Hepatic stellate cell (primary cell): ENCODE data around the gene MIA2.

ENCODE experiments used
- DNase-seq: peaks from one replicate; pipeline ENCODE4 v3.0.0; 2011; ENCODE audit warnings: low spot score

MIA2 gene

DNA sequence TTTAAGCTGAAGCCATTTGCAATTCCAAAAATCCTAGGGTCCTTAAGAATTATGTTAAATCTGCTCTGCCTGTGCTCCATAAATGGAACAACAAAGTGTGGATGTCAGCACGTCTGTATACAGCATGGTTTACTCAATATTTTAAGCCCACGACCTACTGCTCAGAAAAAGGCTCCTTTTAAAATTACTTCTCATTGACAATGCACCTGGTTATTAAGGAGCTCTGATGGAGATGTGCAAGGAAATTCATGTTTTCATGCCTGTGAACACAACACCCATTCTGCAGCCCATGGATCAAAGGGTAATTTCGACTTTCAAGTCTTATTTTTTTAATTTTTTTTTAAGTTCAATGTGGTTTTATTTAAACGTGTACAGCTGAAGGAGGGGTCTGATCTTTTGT is 150.5 kb downstream of the MIA2 start:
- no peak for DNase-seq

DNA sequence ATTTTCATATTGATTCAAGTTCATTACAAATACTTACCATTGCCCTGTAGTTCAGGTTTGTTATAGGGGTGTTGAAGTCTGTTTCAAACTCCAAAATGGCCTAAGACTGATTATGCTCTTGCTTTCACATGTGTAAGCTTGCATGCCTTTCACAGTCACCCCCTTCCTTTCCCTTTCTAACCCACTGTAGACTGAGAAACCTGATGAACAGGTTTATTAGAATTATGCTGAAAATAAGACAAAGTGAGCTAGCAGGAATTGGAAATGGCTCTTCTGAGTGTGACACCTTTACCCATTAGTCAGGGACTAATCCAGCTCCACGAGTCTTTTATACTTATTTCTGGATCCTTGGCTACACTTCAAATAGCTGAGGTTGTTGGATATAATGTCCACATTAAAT is 159.6 kb downstream of the MIA2 start:
- no peak for DNase-seq

DNA sequence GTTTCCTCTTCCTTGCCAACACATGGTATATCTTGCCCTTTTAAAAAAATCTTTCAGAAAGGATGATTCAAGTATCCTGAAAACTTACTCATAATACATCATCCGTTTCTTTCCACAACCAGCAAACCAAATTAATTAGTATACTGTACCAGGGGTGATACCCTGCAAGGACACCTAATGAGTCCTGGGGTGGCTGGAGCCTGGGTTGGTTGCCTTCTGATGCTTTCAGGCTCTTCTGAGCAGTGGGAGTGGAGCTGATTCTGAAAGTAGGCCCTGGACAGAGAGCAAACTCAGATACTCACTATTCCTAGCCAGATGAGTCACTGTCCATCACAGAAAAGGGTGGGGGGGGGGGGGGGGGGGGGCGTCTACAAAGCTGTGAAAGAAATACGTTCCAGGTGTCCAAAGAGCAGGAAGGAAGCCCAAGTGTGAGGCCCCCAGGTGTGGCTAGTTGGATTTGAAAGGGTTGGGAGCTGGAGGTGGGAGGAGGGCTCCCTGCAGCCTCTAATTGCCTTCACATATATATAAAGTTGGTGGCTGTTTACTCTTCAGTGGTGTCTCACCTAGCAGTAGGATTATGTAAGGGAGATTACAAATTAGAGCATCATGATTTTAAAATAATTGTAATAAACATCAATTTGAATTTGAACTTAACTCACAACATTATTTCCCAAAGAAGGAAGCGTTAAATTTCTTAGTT is 162.0 kb downstream of the MIA2 start:
- DNase-seq: peak; percentile 11

DNA sequence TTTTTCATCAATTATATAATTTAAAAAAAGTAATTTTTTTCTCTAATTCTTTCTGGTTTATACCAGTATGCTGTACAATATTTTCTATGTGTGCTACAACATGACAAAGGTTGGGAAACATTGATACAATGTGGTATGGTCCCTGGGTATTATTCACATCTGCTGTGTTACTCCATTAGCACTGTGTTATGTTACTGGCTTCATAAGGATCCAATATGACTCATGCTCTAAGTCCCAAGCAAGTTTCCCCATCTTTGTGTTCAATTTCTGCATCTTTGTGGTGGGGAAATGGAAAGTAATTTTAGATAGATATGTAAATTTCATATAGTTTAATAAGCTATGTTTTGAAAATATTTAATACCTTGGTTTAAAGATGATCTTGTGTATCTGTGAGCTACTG is 162.7 kb downstream of the MIA2 start:
- DNase-seq: no peak

DNA sequence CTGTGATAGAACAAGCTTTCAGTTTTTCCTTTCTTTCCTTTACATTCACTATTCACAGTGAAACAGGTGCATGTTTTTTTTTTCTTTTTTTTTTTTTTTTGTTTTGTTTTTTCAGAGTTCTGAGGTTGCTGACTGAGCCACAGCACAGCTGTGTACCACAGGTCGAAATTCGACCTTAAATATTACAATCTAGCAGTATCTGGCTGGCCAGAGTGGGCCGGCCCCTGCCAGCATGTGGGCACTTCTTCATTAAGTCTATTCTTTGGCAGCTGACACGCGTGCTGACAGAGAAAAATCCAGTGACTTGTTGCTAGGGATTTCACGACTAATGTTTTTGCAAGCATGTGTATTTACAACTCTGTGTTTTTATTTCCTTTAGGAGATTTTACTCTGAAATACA is 164.7 kb downstream of the MIA2 start:
- DNase-seq: no peak

DNA sequence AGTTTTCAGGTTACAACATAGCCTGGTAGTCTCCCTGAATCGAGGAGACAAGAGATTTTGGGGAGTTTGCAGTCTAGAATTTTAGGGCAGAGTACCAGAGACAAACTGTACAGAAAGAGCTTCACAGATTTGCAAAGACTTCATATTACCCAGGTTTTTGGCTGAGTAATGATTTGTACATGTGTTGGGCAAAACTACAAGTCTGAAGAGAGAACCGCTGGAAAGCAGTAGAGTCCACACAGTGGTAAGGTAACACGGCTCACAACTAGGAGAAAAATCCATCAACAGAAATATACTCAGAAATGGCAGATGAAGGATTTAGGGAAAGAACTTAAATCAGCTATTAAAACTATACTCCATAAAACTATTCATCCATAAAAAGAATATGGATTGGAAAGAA is 172.8 kb downstream of the MIA2 start:
- no peak for DNase-seq

DNA sequence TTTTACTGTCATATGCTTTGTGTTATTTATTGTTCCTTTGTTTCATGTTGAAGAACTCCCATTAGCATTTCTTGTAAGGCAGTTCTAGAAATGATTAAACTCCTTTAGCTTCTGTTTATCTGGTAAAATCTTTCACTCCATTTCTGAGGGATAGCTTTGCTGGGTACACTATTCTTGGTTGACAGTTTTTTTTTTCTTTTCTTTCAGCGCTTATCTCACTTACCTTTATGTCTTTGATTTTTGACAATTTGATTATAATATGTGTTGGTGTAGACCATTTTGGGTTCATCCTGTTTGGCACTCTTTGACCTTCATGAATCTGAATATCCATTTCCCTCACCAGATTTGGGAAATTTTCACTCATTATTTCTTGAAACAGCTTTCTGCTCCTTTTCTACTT is 182.4 kb downstream of the MIA2 start:
- no peak for DNase-seq

DNA sequence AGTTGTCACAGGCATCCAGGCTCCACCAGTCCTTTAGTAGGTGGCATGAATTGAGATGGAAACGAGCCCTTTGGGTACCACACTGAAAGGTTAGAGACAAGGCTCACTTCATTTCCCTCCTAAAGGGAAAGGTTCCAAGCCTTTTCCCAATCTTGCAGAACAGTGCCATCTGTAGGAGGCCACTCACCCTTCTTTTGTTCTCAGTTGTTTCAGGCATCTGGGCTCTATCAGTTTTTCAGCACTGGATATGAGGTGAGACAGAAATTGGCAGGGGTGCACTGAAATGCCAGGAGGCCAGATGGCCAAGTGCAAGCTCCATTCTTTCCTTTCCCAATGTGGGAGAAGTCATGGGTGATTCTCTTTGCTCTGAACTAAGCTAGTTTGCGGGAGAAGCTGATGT is 183.3 kb downstream of the MIA2 start:
- no peak for DNase-seq

DNA sequence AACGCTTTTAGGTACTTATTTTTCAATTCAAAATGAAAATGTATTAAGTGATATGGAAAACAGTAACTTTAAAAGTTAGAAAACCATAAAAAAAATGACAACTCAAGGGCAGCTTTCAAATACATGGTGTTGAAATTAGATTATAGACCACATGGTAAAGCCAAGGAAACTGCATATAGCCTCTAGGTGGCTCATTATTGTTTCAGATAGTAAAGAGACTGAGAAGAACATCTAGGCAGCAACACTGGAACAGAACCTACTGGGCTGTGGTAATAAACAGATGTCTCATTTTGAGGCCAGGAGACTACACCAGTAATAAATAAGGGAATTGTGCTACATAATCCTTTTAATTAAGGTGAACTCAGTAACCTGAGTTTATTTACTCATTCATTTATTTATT is 185.6 kb downstream of the MIA2 start:
- DNase-seq: no peak

DNA sequence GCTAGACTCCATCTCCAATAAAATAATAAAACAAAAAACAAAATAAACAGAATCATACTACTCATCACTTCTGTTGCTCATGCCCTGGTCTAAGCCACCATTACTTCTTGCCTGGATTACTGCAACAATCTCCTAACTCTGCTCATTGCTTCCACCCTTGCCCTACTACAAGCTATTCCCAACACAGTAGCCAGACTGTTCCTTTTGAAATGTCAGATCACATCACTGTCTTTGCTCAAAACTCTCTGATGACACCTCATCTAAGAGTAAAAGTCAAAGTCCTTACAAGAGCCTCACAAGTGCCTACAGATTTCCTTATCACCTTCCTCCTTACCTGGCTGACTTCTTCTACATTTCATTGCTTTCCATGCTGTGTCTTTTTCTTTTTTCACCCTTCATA is 188.5 kb downstream of the MIA2 start:
- no peak for DNase-seq

DNA sequence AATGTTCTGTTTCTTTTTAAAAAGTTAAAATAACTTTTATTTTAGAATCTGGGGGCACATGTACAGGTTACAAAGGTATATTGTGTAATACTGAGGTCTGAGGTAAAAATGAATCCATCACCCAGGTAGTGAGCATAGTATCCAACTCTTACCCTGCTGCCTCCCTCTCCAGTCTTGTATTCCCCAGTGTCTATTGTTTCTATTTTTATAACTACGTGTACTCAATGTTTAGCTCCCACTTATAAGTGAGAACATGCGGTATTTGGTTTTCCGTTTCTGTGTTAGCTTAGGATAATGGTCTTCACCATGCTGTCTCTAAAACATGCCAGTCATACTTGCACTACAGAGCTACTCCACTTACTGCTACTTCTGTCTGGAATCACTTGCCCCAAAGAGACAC is 190.1 kb downstream of the MIA2 start:
- no peak for DNase-seq

DNA sequence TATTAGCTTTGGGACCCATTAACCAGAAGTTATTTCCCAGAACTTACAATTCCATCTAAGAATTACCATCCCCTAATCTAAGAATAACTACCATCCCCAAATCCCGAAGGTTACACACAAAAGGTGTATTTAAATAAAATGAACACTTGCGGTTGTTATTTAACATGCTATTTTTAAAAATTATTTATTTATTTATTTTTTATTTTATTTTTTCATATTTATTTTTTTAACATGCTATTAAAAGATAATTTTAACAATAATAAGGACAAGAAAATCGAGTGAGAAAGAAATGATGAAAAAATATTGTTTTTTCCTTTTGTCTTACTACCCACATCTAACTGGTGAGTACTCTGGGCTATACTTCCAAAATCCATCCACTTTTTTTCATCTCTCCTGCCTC is 192.2 kb downstream of the MIA2 start:
- DNase-seq: no peak

DNA sequence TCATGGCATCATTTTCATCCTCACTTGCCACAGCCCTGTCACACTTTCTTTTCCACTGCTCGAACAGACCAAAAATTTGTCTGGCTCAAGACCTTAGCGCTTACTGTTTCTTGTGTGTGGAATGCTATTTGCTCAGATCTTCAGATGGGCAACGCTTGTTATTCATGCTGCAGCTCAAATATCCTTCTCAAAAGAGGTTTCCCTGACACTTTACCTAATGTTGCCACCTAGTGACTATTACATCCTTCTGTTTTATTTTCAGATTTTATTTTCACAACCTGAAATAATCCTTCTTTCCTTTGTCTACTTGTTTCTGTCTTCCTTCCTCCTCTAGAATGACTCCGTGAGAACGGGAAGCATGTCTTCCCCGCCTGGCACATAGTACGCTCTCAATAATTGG is 192.9 kb downstream of the MIA2 start:
- DNase-seq: no peak

DNA sequence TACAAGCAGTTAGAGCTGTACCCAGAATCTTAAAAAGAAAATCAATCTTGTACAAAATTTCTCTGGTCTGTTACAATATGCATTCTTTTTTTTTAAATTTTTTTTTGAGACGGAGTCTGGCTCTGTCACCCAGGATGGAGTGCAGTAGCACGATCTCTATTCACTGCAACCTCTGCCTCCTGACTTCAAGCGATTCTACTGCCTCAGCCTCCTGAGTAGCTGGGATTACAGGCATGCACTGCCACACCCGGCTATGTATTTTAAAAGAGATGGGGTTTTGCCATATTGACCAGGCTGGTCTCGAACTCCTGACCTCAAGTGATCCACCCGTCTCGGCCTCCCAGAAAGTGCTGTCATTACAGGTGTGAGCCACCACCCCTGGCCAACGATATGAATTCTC is 194.4 kb downstream of the MIA2 start:
- no peak for DNase-seq

DNA sequence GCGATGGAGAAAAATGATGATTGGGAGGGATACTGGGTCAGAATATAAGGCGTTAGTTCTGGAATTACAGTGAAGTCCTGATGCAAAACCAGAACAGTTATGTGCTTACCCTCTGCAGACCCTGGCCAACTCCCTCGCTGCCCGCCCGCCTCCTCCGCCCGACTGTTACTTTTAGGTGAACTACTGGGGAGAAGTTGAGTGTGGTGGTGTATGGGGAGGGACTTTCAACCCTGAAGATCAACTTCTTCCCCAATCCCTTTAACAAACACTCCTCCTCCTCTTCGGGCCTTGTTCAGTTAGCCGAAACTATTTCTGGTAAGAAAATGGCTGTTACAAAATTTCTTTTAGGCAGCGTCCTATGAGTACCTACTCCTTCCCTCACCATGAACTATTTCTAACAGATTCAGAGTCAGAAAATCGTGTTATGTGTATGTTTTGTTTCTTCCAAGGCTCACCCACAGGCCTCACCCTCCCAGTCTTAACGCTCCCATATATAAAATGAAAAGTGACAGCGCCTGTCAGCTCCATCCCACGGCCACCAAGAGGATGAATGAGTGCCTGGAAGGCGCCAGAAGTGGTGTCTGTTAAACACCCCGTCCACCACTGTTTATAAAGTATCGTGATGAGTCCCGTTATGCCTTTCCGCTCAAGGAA is 197.2 kb downstream of the MIA2 start:
- peak; percentile 14 for DNase-seq

DNA sequence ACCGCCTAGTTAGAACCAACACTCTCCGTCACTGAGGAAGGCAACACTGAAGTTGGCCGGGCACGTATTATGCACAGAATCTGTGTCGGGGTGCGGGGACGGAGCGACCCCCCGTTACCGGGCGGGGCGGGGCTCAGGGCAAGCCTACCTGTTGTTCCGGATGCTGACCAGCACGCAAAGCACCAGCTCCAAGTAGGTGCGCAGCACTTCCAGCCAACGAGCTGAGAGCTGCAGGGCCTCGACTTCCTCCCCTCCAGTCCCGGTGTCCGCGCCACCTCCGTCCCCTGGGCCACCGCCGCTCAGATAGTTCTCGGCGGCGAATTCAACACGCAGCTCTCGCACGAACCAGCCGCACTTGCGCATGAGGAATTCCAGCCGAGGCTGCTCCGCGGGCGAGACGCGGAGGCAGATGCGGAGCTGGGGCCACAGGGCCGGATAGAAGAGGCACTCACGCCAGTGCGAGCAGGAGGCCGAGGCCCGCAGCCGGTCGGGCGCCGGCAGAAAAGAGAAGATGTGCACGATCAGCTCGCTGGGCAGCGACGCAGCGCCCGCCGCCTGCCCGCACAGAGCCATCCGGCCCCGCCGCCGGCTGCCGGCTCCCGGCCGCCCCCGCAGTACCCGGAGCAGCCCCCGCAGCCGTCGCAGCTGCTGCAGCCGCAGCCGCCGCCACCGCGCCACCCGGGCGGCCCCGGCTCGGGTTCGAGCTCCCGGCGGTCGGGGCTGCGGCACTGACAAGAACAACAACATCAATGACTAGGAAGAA is 197.9 kb downstream of the MIA2 start:
- peak; percentile 55 for DNase-seq

DNA sequence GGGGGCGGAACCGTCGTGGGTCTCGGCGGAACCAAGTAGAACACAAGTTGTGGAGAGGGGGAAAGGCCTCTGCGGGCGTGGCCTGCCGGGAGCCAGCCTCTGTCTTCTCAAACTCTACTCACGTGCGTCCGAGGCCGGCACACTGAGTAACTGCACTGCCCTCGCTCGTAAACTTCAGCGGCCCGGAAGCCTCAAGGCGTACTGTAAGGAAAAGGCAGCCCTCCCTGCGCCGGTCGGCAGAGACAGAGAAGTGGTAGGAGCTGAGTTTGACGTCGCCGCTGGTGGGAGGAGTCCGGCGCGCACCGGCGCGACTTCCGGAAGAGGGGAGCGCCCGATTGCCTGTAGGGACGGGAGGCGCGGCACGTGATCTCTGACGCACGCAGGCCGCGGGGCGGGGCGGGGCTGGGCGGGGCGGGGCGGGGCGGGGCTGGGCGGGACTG is 198.5 kb downstream of the MIA2 start, which contains the start of gene FBXO33:
Gene FBXO33, minus strand, starts transcription at position 255 of the 440 bp plus-strand sequence. CDS start 271 bp downstream, outside the sequence.
- peak; percentile 94 for DNase-seq

DNA sequence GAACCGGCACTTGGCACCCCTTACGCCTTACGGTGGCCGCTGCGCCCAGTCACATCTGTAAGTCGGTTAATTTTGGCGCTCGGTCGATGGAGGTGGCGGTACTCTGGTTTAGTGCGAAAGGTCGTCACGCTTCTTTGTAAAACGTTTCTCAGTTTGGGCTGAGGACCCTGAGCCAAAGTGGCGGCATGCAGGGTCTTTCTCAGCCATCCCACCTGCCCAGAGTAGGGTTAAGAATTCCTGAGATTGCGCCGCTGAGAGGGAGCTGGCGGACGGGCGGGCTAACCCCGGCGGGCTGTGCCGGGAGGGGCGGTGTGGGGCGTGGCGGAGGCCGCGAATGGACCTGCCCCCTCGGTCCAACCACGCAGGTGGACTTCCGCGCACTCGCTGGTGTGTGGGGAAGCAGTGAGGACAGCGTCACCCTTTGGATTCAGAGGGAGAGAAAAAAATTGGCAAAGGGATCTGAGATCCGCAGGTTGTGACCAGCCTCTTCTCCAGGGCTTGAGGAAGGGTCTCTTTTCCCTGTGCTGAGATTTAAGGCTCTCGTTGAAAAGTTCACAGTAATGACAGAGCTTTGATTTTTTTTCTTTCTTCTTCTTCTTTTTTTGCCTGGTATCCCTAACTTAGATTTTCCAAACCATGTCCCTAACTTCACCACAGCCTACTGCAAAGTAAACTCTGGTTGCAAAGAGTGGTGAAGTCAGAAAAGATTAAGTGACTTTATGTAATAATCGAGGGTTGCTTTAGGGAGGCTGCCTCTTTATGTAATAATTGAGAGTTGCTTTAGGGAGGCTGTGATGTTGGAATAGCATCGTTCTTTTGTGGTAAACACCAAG is 199.1 kb downstream of the MIA2 start:
- DNase-seq: peak; percentile 67

DNA sequence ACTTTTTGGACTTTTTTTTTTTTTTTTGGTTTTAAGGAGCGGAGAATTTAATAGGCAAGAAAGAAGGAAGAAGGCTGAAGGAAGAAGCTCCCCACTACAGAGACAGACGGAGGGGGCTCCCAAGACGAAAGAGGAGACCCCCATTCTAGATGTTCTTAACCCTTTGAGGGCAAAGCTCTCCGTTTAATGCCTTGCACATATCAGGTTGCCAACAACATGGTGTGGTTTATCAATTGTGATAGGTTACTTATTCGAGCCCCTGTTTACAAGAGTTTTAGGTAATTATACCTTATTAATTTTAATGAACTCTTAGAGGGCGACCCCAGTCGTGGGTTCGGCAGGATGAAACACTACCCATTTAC is 199.7 kb downstream of the MIA2 start:
- no peak for DNase-seq

DNA sequence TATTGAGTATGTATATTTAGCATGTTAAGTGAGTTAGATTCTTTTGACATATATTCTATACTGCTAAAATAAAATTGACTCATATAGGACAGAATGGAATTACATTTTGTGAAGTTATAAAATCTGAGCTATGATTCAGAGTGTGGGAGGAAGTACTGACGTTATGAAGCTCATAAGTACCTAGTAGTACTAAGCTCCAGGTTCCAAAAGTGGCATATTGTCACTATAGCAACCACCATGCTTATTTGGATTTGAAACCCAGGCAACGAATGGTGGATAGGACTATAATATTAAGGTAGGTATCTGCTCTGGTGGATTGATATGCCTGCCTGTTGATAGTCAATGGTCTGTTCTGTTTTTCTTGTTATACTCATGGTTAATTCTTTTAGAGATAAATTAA is 200.7 kb downstream of the MIA2 start:
- no peak for DNase-seq

DNA sequence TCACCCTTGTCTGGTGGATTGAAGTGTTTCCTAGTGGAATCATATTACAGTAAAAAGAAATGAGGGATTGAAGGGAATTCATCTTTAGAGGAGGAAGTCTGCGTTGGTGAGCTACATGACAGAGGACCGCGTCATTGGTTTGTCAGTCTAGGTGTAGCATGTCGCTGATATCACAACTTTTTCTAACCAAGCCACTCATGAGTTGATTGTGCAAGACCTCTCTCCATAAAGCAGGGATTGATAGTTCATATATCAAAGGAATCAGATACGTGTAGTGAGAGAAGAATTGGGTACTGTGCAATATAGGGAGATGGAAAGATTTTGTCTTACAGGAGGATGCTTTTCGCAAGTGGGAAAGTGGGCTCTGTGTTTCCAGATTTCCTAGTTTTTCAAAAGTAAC is 201.5 kb downstream of the MIA2 start:
- DNase-seq: no peak
